HTERT RPE-1 (cell line): ENCODE results near the gene RTF1.
"Not testable (repeated sequence)": the region's sequence is repeated elsewhere in the genome, so short reads cannot be mapped to it uniquely, and the experiment has no call there.

Experiments
- in situ Hi-C: fragments of 300-500 bp; cut with MboI; formaldehyde crosslinking; loops from 4 replicates; pipeline ENCODE4 v1.14.3; 2020; ENCODE audit warnings: low sequenced_read_pairs

Gene RTF1

GRCh38 chr15:41435037-41435786 is 18.3 kb downstream of the RTF1 start:
- in situ Hi-C loops: no loop called here

GRCh38 chr15:41437448-41437847 is 20.6 kb downstream of the RTF1 start:
- in situ Hi-C loops: no loop called here

GRCh38 chr15:41438206-41438605 is 21.3 kb downstream of the RTF1 start:
- in situ Hi-C loops: no loop called here

- in situ Hi-C loops: not testable (repeated sequence)
Observed at GRCh38 chr15:41438745-41439144, 21.9 kb downstream of the RTF1 start.

- in situ Hi-C loops: no loop called here
Observed at GRCh38 chr15:41443275-41443674, 26.4 kb downstream of the RTF1 start.

GRCh38 chr15:41445399-41445798 is 28.5 kb downstream of the RTF1 start:
- in situ Hi-C loops: no loop called here

GRCh38 chr15:41462084-41462795 is 45.3 kb downstream of the RTF1 start:
- in situ Hi-C loops: no loop called here

- in situ Hi-C loops: no loop called here
Observed at GRCh38 chr15:41464889-41465580, 48.1 kb downstream of the RTF1 start.

GRCh38 chr15:41465822-41466421 is 49.0 kb downstream of the RTF1 start:
- in situ Hi-C loops: no loop called here

- in situ Hi-C loops: no loop called here
Observed at GRCh38 chr15:41466711-41467110, 49.8 kb downstream of the RTF1 start.

GRCh38 chr15:41469644-41470043 is 52.7 kb downstream of the RTF1 start:
- in situ Hi-C loops: not testable (repeated sequence)

GRCh38 chr15:41473418-41473817 is 56.5 kb downstream of the RTF1 start:
- in situ Hi-C loops: no loop called here

GRCh38 chr15:41474436-41474835 is 57.5 kb downstream of the RTF1 start:
- in situ Hi-C loops: no loop called here

GRCh38 chr15:41474941-41475340 is 58.0 kb downstream of the RTF1 start:
- in situ Hi-C loops: no loop called here

GRCh38 chr15:41476416-41477048 is 59.6 kb downstream of the RTF1 start:
- in situ Hi-C loops: no loop called here

- in situ Hi-C loops: no loop called here
Observed at GRCh38 chr15:41480396-41481140, 63.7 kb downstream of the RTF1 start.

GRCh38 chr15:41482110-41482877 is 65.4 kb downstream of the RTF1 start:
- in situ Hi-C loops: no loop called here

- in situ Hi-C loops: no loop called here
Observed at GRCh38 chr15:41483115-41483514, 66.2 kb downstream of the RTF1 start.

GRCh38 chr15:41483519-41483918 is 66.6 kb downstream of the RTF1 start:
- in situ Hi-C loops: no loop called here
